ENCODE results near the gene DCN.

DCN gene

GRCh38 chr12:91178139-91178561 lies 4.5 kb downstream of the DCN start:
- TF ChIP-seq GATA1 (IDR thresholded peaks at IDR 0.05; ENCODE audit: low read depth, low read length) (no peak), POLR2A (IDR thresholded peaks at IDR 0.05; ENCODE audit: low read length) (no peak)
- no peak for DNase-seq

- no peak for DNase-seq
- TF ChIP-seq GATA1 (IDR thresholded peaks at IDR 0.05; ENCODE audit: low read depth, low read length), result no peak
- no peak for TF ChIP-seq POLR2A (IDR thresholded peaks at IDR 0.05; ENCODE audit: low read length)
Observed at GRCh38 chr12:91177381-91177780, 5.2 kb downstream of the DCN start.

GRCh38 chr12:91176915-91177314 lies 5.7 kb downstream of the DCN start:
- no peak for DNase-seq
- no peak for TF ChIP-seq POLR2A (IDR thresholded peaks at IDR 0.05; ENCODE audit: low read length)
- TF ChIP-seq GATA1 (IDR thresholded peaks at IDR 0.05; ENCODE audit: low read depth, low read length), result no peak

- TF ChIP-seq GATA1 (IDR thresholded peaks at IDR 0.05; ENCODE audit: low read depth, low read length), result no peak
- no peak for TF ChIP-seq POLR2A (IDR thresholded peaks at IDR 0.05; ENCODE audit: low read length)
- no peak for DNase-seq
Observed at GRCh38 chr12:91176358-91176757, 6.3 kb downstream of the DCN start.

- no peak for DNase-seq
- TF ChIP-seq GATA1 (IDR thresholded peaks at IDR 0.05; ENCODE audit: low read depth, low read length) (no peak), POLR2A (IDR thresholded peaks at IDR 0.05; ENCODE audit: low read length) (no peak)
Observed at GRCh38 chr12:91173124-91173523, 9.5 kb downstream of the DCN start.

DNA sequence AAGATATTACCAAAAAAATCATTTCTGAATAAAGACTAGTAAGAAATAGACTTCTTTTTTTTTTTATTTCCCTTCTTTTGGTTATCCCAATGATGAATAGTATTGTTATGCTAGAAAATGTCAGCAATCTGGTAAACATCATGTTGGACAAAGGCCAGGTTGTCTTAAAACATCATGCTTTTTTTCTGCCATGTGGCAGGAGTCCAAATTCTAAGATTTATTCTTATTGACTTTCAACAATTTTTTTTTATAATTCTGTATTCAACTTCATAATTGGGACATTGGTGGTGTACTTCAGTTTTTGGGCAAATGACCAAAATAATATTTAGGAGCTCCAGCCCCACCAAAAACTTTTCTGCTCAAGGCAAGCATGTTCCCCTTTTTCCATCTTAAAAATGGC lies 10.5 kb downstream of the DCN start:
- no peak for DNase-seq
- TF ChIP-seq GATA1 (IDR thresholded peaks at IDR 0.05; ENCODE audit: low read depth, low read length) (no peak), POLR2A (IDR thresholded peaks at IDR 0.05; ENCODE audit: low read length) (no peak)

- TF ChIP-seq GATA1 (IDR thresholded peaks at IDR 0.05; ENCODE audit: low read depth, low read length), result no peak
- no peak for TF ChIP-seq POLR2A (IDR thresholded peaks at IDR 0.05; ENCODE audit: low read length)
- no peak for DNase-seq
Observed at GRCh38 chr12:91171476-91171875, 11.1 kb downstream of the DCN start.

GRCh38 chr12:91163116-91163515 lies 19.5 kb downstream of the DCN start:
- no peak for TF ChIP-seq POLR2A (IDR thresholded peaks at IDR 0.05; ENCODE audit: low read length)
- TF ChIP-seq GATA1 (IDR thresholded peaks at IDR 0.05; ENCODE audit: low read depth, low read length), result no peak
- DNase-seq, result no peak

DNA sequence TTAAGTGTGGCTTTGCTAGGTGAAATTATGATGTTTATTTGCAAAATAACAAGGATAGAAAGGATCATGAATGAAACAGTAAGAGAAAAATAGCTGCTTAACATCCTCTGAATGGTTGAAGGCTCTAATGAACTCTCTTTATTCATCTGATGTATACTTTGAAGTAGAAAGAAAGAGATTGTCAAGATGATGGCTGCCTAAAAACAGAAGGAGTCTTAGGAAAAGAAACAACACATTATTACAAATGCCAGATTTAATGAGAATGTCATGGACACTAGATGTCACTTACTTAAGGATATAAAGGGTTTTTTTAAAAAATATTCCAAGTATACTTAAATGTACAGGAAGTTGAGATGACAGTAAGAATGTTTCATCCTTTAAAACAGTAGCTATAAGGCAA lies 21.6 kb downstream of the DCN start:
- TF ChIP-seq GATA1 (IDR thresholded peaks at IDR 0.05; ENCODE audit: low read depth, low read length), result no peak
- TF ChIP-seq POLR2A (IDR thresholded peaks at IDR 0.05; ENCODE audit: low read length), result no peak
- DNase-seq, result no peak

DNA sequence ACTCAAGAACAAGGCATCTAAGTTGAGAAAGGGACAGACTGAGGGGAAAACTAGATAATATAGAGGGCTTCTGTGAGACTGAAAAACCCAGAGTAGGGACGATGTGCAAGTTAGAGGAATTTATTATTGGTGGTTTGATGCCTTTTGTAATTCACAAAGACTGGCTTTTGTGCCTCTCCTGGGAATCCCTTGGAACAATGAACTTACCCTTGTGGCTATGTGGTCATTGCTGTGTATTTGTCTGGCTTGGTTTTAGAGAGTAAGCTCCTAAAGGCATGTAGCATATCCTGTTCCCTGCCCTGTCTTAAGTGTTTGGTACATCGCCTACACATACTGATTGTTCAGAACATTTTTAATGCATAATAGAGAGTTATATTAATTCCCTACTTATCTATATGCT lies 26.6 kb downstream of the DCN start:
- no peak for DNase-seq
- TF ChIP-seq POLR2A (IDR thresholded peaks at IDR 0.05; ENCODE audit: low read length) (no peak), GATA1 (IDR thresholded peaks at IDR 0.05; ENCODE audit: low read depth, low read length) (no peak)

DNA sequence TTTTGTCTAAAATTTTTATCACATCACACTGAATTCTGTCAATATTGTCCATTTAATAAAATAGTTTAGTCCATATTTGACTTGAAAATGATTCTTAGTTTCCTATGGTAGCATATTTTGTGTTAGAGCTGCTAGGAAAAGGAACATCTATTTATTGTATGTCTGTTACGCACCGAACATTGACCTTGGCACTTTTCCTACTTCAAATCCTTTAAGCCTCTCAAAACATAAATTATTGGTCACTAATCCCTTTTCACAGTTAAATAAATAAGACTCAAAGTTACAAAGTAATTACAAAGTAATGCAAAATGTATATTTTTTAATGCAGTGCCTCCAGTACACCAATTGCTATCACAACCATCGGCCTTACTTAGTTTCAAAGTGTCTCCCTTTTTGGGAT lies 28.5 kb downstream of the DCN start:
- no peak for DNase-seq
- TF ChIP-seq POLR2A (IDR thresholded peaks at IDR 0.05; ENCODE audit: low read length) (no peak), GATA1 (IDR thresholded peaks at IDR 0.05; ENCODE audit: low read depth, low read length) (no peak)

DNA sequence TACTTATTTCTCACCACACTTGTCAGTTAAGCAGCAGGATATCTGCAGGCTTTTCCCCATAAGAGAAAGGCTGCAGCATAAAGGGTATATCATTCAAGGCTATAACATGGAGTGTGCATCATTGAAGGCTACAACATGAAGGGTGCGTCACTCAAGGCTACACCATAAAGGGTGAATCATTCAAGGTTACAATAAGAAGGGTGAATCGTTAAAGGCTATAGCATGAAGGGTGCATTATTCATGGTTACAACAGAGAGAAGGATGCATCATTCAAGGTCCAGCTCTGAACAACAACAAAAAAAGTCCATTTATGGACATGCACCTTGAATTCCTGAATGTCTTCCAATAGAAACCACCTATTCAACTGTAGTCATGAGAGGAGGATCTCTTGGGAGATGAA lies 38.6 kb downstream of the DCN start:
- TF ChIP-seq GATA1 (IDR thresholded peaks at IDR 0.05; ENCODE audit: low read depth, low read length) (no peak), POLR2A (IDR thresholded peaks at IDR 0.05; ENCODE audit: low read length) (no peak)
- no peak for DNase-seq

DNA sequence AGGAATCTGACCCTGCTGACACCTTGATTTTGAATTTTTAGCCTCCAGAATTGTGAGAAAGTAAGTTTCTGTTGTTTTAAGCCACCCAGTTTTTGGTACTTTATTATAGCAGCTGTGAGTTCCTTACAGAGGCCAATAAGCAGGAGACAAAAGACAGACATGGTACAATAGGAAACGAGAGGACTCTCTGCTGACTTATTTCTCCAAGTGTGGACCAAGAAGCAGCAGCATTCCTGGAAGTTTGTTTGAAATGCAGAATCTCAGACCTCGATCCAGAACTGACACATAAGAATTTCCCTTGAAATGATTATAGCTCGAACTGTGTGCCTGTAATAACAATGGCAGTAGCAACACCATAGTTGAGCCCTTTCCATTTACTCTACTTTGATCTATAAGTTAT lies 39.4 kb downstream of the DCN start:
- no peak for DNase-seq
- TF ChIP-seq POLR2A (IDR thresholded peaks at IDR 0.05; ENCODE audit: low read length) (no peak), GATA1 (IDR thresholded peaks at IDR 0.05; ENCODE audit: low read depth, low read length) (no peak)

- no peak for DNase-seq
- TF ChIP-seq GATA1 (IDR thresholded peaks at IDR 0.05; ENCODE audit: low read depth, low read length), result no peak
- TF ChIP-seq POLR2A (IDR thresholded peaks at IDR 0.05; ENCODE audit: low read length), result no peak
Observed at GRCh38 chr12:91142221-91142631, 40.4 kb downstream of the DCN start.

- DNase-seq, result no peak
- TF ChIP-seq GATA1 (IDR thresholded peaks at IDR 0.05; ENCODE audit: low read depth, low read length) (no peak), POLR2A (IDR thresholded peaks at IDR 0.05; ENCODE audit: low read length) (no peak)
Observed at GRCh38 chr12:91140026-91140931, 42.3 kb downstream of the DCN start.
